GM21528 (cell line): ENCODE data around the gene SNCA.

ENCODE experiments used
- ATAC-seq: cut with Tn5 transposase; IDR thresholded peaks from one replicate; pipeline ENCODE4 v1.9.1; 2021; ENCODE audit warnings: mild to moderate bottlenecking, moderate library complexity; ENCODE audit not compliant: unreplicated experiment, low FRiP score

The SNCA gene

GRCh38 chr4:89712827-89713226 is 124.1 kb downstream of the SNCA start:
- ATAC-seq, result no peak

DNA sequence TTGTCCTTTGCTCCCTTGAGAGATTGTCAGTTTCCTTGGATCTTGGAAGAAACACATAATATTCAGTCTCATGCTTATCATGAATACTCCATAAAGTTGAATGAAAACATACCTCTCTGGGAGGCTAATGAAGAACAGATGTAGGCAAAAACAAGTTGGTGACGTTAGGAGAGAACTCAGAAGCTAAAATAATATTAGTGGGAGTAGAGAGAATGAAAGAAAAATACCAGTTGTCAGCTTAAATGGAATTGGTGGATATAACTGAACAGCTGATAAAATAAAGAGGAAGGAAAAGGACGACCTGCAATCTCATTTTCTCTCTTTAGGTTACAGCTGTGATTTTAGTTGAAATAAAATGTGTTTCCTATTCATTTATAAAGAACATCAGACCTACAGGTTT is 124.8 kb downstream of the SNCA start:
- ATAC-seq, result no peak

DNA sequence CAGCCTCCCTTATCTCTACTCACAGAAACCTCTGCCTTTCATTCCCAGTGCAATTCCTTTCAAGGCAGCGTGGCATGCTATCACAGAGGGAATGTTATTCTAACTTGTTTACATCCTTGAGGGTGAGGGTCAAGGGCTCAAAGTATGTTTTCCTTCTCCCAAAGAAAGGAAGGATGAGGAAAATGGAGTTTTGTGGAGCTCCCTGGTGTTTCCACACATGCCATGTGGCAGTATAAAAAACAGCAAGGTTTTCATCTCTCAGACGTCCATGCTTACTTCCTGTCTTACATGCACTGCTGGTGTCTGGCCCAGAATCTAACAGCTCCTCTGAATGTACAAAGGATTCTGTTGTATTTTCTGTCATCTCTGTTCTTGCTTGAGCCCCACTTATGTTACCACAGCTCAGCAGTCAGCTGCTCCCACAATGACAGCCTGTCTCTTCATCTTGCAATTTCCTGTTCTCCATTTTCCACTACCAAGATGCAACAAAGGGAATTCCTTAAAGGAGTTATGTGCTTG is 128.0 kb downstream of the SNCA start:
- ATAC-seq, result no peak

GRCh38 chr4:89707467-89707866 is 129.5 kb downstream of the SNCA start:
- no peak for ATAC-seq

DNA sequence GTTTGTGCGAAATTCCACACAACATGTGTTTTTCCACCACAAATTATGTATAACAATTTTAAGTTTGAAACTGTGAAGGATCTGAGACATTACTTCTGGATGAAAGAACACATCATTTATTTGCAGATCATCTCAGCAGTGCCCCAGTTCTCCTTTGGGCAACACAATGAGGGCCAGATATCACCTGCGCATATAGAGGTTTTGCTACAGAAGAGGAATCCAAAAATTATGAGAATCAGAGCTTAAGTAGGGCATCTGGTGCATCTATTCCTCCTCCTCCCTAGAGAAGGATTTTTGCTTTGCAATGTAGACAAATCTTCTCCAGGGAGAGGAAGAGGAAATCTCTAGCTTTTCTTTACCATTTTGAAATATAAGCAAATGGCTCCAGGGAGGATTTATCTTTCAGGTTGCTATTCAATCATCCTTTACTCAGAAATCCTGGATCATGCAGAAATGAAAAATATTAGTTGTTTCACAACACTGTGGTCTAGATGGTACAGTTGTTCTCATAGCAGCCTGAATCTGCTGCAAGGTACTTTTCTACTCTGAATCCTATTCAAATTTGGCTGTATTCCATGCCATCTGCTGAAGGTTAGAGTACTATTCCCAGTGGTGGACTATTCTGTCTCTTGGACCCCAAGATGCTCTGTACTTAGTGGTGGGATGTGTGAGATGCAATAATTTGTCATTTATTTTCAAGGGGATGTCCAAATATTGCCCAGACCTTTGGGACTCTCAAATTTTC is 132.1 kb downstream of the SNCA start:
- ATAC-seq, result no peak

DNA sequence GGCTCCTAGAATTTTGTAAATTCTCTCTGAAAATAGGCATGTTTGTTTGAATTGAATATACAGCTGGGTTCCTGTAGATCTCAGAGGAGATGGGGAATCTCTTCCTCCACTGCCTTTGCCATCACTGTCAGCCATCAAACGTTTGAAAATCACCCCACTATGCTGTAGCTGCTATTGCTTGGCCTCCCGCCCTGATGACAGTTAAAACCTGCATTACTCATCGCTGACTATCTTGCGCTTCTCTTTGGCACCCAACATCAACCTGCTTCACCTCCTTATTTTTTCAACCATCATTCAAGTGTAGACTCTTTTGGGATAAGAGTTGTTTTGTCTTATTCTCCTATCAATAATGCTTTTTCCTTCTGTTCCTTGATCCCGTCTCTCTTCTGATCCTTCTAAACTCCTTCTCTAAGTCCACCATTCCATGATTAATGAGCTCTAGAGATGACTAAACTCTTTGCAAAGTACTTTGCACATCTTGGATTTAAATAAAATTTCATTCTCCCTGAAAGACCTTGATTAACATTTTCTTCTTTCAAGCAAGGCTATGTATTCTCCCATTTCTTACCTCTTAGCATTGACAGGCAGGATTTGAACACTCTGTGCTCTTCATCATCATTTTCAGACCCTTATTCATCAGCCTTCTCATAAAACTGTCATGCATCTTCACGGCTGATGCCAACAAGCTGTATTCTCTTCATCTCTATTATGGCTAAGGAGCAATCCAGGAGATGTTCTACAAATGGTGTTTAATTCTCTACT is 133.0 kb downstream of the SNCA start:
- no peak for ATAC-seq

- ATAC-seq, result no peak
Measured at GRCh38 chr4:89700766-89701423, 136.1 kb downstream of the SNCA start.

DNA sequence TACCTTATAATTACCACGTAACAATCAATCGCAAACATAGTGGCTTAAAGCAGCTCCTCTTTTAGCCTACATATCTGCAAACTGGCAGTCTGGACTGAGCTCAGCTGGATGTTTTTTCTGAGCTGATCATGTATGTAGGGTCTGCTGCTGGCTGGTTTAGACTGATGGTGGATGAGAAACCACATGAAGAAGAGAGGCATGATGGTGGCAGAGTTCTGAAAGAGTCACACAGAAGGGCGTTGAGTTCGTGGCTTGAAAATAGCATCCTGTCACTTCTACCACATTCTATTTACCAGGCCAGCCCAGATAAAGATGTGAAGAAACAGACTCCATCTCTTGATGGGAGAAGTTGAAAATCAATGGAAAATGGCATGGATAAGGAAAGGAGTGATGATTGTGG is 151.3 kb downstream of the SNCA start:
- no peak for ATAC-seq

DNA sequence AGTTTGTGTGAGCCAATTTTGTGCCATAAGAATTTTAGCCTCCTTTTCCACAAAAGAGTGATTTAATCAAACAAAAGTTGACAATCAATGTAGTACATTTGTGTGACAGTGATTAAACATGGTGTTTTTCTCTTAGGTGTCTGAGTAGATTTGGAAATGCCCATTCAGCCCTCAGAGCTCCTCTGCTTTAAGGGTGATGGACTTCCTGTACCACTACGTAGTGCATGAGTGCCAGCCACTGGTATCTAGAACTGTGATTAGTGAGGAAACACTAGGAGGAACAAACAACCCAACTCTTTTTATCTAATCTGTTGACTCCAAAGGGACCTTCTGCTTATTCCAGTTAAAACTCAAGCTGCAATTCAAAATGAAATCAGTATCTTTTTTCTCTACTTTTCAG is 151.7 kb downstream of the SNCA start:
- no peak for ATAC-seq

GRCh38 chr4:89684536-89684935 is 152.4 kb downstream of the SNCA start:
- no peak for ATAC-seq

DNA sequence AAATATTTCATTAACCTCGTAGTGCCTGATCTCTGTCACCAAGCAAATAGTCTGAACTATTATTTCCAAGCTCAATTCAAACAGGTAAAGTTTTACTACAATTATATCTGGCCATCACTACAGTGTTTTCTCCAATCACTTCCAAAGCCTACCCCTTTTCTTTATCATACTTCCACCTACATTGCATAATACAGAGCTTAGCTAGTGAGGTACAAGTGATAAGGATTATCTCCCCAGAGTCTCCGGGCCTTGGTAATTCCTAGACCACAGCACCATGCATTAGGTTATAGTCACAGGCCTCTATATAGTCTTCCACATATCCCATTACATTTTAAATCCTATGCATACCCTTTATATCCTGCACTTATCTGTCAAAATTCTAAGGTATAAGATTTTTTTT is 154.2 kb downstream of the SNCA start:
- no peak for ATAC-seq

- no peak for ATAC-seq
Measured at GRCh38 chr4:89681671-89682070, 155.3 kb downstream of the SNCA start.

- ATAC-seq, result no peak
Measured at GRCh38 chr4:89681219-89681618, 155.7 kb downstream of the SNCA start.

DNA sequence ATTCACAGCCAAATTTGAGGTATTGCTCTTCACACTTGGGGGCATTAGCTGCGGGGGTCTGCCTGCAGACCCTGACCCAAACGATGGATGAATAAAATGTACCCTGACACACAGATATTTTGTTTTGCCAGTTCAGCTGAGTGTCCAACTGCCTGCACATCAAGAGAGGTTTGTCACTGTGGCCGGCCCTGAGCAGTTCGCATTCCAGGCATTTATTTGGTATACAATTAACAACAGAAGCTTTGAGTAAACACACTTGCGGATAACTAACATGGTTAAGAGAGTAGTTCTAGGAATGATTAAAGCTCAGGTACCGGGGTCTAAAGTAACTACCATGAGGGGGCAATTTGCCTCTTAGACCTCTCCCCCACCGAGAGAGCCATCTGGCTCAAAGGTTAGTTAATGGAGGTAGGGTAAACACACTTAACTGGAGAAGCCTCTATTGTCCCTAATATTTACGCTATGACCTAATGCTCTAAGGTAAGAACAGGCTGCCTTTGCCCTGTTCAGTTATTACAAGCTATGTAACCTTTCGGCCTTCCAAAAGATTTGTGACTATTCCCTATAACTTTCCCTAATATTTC is 162.0 kb downstream of the SNCA start:
- no peak for ATAC-seq
